IPS-18c (cell line): ENCODE measurements around the gene SPAG16.

Experiments used
- H3K4me3 ChIP-seq: 2 replicates; pipeline ENCODE4 v1.7.0; 2013; ENCODE audit warnings: low read depth, mild to moderate bottlenecking, low read length, moderate library complexity; ENCODE audit not compliant: insufficient read depth
- H3K9me3 ChIP-seq: one replicate; pipeline ENCODE4 v1.6.1; 2013; ENCODE audit warnings: mild to moderate bottlenecking, low read length, moderate library complexity; ENCODE audit not compliant: control insufficient read depth, insufficient read depth

Gene SPAG16

GRCh38 chr2:214410918-214411554, 1126.8 kb downstream of the SPAG16 start, which contains the start of gene VWC2L:
Gene VWC2L (plus strand): TSS chr2:214411054. CDS start chr2:214414194, 3,140 bp downstream.
- Histone ChIP-seq H3K4me3 (no peak within 1 kb of the TSS), H3K9me3 (no peaks in the 10 kb centered on the region)

DNA sequence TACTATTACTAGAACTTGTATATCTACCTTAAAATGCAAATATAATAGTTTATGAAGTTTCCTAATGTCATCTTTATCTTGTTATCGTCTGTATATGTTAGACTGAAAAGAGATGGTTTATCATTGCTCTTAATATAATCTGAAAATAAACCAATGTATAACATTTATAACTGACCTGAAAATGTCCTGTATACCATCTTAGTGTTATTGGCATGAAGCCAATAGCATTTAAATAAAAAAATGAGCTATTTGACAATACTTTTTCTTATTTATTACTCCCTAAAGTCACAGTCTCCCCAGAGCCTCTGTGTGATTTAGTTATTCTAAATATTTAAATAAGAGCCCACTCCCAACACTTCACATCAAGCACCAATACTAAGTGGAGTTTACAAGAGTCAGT, 1128.4 kb downstream of the SPAG16 start:
- no peaks in the 10 kb centered on the region for H3K9me3 ChIP-seq
- no peak overlapping the region for H3K4me3 ChIP-seq

GRCh38 chr2:214436470-214436869, 1152.2 kb downstream of the SPAG16 start:
- no peak overlapping the region for H3K4me3 ChIP-seq
- H3K9me3 ChIP-seq: no peaks in the 10 kb centered on the region

DNA sequence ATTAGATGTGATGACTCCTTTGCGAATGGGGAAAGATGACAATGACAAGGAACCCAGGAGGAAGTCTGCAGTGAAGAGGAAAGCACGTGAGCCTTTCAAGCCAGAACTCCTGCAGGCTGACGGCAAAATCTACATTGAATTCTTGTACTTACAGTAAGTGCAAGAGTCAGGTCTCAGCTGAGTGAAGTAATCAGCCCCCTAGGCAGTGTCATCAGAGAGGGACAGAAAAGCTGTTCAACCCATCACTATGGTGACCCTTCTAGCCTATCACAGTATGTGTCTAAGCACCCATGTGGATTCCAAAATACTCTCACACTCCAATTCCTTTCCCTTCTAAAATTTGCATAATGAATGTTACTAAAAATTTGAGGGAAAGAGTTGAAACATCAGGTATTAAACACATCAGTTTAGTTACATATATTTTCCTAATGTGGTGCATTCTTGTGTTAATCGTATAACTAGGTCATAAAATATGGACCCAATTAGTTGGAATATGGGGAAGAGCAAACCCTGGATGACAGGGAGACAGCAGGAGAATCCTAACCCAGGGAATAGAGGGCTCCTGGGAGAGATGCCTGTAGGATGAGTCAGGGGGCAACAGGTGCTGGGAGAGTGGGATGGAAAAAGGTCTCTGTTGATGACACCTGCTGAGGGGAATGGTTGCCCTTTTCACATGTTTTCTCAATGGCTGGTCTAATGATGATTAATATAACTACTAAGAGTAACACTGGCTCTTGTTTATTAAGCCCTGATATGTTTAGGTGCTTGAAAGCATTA, 1166.0 kb downstream of the SPAG16 start:
- no peak overlapping the region for H3K4me3 ChIP-seq
- H3K9me3 ChIP-seq: no peaks in the 10 kb centered on the region

DNA sequence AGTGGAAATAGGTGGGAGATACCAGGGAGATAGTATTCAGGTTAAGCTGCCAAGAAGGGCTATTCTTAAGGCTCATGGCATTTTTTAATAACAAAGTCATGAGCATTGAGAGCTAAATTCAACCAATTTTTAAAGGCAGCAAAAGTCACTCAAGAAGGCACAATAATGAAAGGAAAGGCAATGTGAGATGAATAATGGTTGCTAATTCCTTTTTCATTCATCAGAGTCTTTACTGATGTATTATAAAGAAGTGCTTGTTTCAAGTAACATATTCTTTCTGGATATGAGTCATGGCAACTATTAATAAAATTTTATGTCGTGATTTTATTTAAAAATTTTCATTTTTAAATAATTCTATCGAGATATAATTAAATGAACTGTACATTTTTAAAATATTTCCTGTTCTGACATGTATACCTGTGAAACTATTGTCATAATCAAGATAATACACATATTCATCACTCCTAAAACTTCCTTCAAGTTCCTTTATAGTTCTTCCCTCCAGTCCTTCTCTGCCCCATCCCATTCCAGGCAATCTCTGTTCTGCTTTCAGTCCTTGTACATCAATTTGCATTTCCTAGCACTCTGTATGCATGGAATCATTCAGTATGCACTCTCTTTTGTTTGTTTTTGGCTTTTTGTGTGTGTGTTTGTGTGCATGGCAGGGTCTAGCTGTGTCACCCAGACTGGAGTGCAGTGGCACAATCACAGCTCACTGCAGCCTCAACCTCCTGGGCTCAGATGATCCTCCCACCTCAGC, 1167.4 kb downstream of the SPAG16 start:
- Histone ChIP-seq H3K9me3 (no peaks in the 10 kb centered on the region), H3K4me3 (no peak overlapping the region)
